ENCODE measurements around the gene ZNRF2. TPM values are rescaled to one million over a fixed set of nuclear protein-coding genes. Genes with fewer than 3 reads are reported as not detected.

ZNRF2 gene
- total RNA-seq, 1 experiment from 2014 or later: 22.1 TPM

DNA sequence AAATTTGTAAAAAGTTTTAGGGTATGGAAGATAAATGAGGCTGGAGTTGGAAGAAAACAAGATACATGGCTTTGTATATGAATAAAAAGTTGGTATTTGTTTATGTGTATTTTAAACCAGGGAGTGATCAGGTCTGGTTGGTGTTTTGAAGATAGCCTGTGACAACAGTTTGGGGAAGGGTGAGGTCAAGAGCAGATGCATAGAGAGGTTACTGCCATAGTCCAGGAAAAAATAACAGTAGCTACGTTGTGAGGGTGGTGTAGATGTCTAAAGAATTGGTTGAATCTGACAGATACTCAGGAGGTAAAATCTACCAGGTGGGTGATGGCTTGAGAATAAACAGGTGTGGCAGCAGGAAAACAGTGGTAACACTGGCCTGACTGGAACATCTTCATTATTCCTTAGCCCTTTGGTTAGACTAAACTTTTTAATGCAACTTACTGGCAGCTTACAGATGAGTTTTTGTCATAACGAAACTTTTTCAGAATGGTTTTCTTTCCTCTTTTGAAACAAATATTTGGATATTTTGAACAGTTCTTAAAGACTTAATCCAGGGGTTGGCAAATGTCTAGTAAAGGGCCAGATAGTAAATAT lies 25.5 kb downstream of the ZNRF2 start:
- DNase-seq (ENCODE audit: low read depth, low spot score) (no peak), ATAC-seq (no peak)
- H3K9me3 ChIP-seq (ENCODE audit: control insufficient read depth, insufficient read depth, low read depth, low read length): no peaks in the 10 kb centered on the region
- ChIA-PET POLR2A (no interaction called here), CTCF (interaction anchor here (0.6 kb wide), 1 partner anchor 36 kb away, joined by 3 read pairs; no protein-coding TSS in a partner anchor)
- H3K4me1 ChIP-seq (ENCODE audit: control insufficient read depth, insufficient read depth, low read length): peaks cover 44% of the 10 kb centered on the region
- no peaks in the 10 kb centered on the region for H3K36me3 ChIP-seq (ENCODE audit: control insufficient read depth, insufficient read depth, low read length)
- no peaks in the 10 kb centered on the region for H3K27me3 ChIP-seq (ENCODE audit: control insufficient read depth, insufficient read depth, low read length)
- BruUV-seq (replicated peaks): no TSS peak
- intact Hi-C loops (cut with micrococcal nuclease; ENCODE audit: unreplicated experiment) (no loop called here), in situ Hi-C loops (cut with HindIII; ENCODE audit: low pct_unique_long_range_greater_than_20kb, low sequenced_read_pairs) (no loop called here)
- TF ChIP-seq, protein P1, sequence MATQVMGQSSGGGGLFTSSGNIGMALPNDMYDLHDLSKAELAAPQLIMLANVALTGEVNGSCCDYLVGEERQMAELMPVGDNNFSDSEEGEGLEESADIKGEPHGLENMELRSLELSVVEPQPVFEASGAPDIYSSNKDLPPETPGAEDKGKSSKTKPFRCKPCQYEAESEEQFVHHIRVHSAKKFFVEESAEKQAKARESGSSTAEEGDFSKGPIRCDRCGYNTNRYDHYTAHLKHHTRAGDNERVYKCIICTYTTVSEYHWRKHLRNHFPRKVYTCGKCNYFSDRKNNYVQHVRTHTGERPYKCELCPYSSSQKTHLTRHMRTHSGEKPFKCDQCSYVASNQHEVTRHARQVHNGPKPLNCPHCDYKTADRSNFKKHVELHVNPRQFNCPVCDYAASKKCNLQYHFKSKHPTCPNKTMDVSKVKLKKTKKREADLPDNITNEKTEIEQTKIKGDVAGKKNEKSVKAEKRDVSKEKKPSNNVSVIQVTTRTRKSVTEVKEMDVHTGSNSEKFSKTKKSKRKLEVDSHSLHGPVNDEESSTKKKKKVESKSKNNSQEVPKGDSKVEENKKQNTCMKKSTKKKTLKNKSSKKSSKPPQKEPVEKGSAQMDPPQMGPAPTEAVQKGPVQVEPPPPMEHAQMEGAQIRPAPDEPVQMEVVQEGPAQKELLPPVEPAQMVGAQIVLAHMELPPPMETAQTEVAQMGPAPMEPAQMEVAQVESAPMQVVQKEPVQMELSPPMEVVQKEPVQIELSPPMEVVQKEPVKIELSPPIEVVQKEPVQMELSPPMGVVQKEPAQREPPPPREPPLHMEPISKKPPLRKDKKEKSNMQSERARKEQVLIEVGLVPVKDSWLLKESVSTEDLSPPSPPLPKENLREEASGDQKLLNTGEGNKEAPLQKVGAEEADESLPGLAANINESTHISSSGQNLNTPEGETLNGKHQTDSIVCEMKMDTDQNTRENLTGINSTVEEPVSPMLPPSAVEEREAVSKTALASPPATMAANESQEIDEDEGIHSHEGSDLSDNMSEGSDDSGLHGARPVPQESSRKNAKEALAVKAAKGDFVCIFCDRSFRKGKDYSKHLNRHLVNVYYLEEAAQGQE (IDR thresholded peaks at IDR 0.05; ENCODE audit: insufficient read depth in 1 of 2, low read depth in 2 of 2, low read length in 1 of 2): no peak
- TF ChIP-seq TCF7L2 (IDR thresholded peaks at IDR 0.05; ENCODE audit: low read depth, low read length): no peak
- no peak for TF ChIP-seq POLR2AphosphoS5 (IDR thresholded peaks at IDR 0.05; ENCODE audit: low read depth, low read length)
- no peak for TF ChIP-seq SIN3A (IDR thresholded peaks at IDR 0.05; ENCODE audit: borderline replicate concordance, insufficient read depth, low read depth, low read length)
- TF ChIP-seq, protein P2, sequence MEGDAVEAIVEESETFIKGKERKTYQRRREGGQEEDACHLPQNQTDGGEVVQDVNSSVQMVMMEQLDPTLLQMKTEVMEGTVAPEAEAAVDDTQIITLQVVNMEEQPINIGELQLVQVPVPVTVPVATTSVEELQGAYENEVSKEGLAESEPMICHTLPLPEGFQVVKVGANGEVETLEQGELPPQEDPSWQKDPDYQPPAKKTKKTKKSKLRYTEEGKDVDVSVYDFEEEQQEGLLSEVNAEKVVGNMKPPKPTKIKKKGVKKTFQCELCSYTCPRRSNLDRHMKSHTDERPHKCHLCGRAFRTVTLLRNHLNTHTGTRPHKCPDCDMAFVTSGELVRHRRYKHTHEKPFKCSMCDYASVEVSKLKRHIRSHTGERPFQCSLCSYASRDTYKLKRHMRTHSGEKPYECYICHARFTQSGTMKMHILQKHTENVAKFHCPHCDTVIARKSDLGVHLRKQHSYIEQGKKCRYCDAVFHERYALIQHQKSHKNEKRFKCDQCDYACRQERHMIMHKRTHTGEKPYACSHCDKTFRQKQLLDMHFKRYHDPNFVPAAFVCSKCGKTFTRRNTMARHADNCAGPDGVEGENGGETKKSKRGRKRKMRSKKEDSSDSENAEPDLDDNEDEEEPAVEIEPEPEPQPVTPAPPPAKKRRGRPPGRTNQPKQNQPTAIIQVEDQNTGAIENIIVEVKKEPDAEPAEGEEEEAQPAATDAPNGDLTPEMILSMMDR (IDR thresholded peaks at IDR 0.05): no peak
- no peak overlapping the region for H3K27ac ChIP-seq (ENCODE audit: low read length)
- H3K4me3 ChIP-seq (ENCODE audit: low read depth in 2 of 2, low read length in 2 of 2): no peak overlapping the region

DNA sequence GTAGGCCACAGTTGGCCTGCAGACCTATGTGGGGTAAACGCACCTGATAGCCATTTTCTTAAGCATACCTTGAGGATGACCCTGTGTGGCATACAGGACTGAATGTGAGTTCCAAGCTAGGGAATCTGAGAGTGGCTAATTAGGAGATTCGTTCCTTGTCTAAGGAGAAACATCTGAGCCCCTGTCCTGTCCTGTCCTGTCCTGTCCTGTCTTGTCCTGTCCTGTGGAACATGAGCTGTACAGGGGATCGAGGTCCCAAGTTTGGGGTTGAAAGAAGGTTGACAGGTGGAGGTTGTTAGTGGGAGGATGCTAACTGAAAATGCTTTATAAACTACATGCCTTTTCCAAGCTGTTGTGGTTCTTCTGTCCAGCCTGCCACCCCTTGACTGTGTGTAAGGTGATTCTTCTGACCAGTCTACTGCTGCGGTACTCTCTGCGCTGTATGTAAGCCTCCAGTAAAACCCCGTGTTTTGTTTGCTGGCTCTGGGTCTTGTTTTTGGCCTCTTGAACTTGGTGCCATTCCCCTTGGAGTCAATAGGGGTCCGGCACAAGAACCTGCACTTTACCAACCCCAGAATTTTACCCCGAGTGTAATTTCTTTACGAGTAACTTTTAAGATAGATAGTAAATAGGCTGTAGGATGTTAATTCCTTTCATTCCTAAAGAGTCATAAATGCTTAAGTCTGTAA lies 26.4 kb downstream of the ZNRF2 start:
- no peak for DNase-seq (ENCODE audit: low read depth, low spot score)
- POLR2A ChIA-PET: interaction anchor here (0.6 kb wide), 1 partner anchor 20 kb away, joined by 3 read pairs; no protein-coding TSS in a partner anchor
- no peak overlapping the region for H3K27ac ChIP-seq (ENCODE audit: low read length)
- H3K36me3 ChIP-seq (ENCODE audit: control insufficient read depth, insufficient read depth, low read length): no peaks in the 10 kb centered on the region
- in situ Hi-C loops (cut with HindIII; ENCODE audit: low pct_unique_long_range_greater_than_20kb, low sequenced_read_pairs) (no loop called here), intact Hi-C loops (cut with micrococcal nuclease; ENCODE audit: unreplicated experiment) (no loop called here)
- peak; percentile 56 for ATAC-seq
- no peaks in the 10 kb centered on the region for H3K27me3 ChIP-seq (ENCODE audit: control insufficient read depth, insufficient read depth, low read length)
- CTCF ChIA-PET: interaction anchor here (0.6 kb wide), 1 partner anchor 35 kb away, joined by 3 read pairs; no protein-coding TSS in a partner anchor
- H3K4me3 ChIP-seq (ENCODE audit: low read depth in 2 of 2, low read length in 2 of 2): no peak overlapping the region
- H3K9me3 ChIP-seq (ENCODE audit: control insufficient read depth, insufficient read depth, low read depth, low read length): no peaks in the 10 kb centered on the region
- BruUV-seq (replicated peaks): no TSS peak
- H3K4me1 ChIP-seq (ENCODE audit: control insufficient read depth, insufficient read depth, low read length): peaks cover 42% of the 10 kb centered on the region
- TF ChIP-seq TCF7L2 (IDR thresholded peaks at IDR 0.05; ENCODE audit: low read depth, low read length) (no peak), SIN3A (IDR thresholded peaks at IDR 0.05; ENCODE audit: borderline replicate concordance, insufficient read depth, low read depth, low read length) (no peak), POLR2AphosphoS5 (IDR thresholded peaks at IDR 0.05; ENCODE audit: low read depth, low read length) (no peak)
- TF ChIP-seq, protein P2 (IDR thresholded peaks at IDR 0.05): no peak
- TF ChIP-seq, protein P1 (IDR thresholded peaks at IDR 0.05; ENCODE audit: insufficient read depth in 1 of 2, low read depth in 2 of 2, low read length in 1 of 2): no peak

Measured in Panc1 (cell line).